ENCODE data around the gene RAB39B.

Gene RAB39B

GRCh38 chrX:155216179-155216939 lies 47.9 kb downstream of the RAB39B start, which contains the start of gene VBP1 (continued):
- TF ChIP-seq MZF1 (tag by site-specific recombination; IDR thresholded peaks at IDR 0.05; ENCODE audit: borderline replicate concordance) (no peak), KLF17 (tag by site-specific recombination; IDR thresholded peaks at IDR 0.05) (peak; percentile 50; the same call in 1 of the 2 replicates), ZBTB20 (tag by site-specific recombination; IDR thresholded peaks at IDR 0.05) (peak; percentile 78), ZNF155 (tag by site-specific recombination; IDR thresholded peaks at IDR 0.05) (no peak), ZBTB26 (tag by site-specific recombination; optimal IDR thresholded peaks at IDR 0.05) (peak; percentile 67), KLF1 (tag by site-specific recombination; IDR thresholded peaks at IDR 0.05) (peak; percentile 43; the same call in 1 of the 2 replicates), ZNF488 (tag by site-specific recombination; IDR thresholded peaks at IDR 0.05) (no peak), ZNF791 (tag by site-specific recombination; IDR thresholded peaks at IDR 0.05) (no peak), ZNF350 (tag by site-specific recombination; IDR thresholded peaks at IDR 0.05) (no peak), ZNF16 (tag by site-specific recombination; IDR thresholded peaks at IDR 0.05; ENCODE audit: low read depth) (no peak), ZNF514 (tag by site-specific recombination; IDR thresholded peaks at IDR 0.05) (no peak), ZNF354C (tag by site-specific recombination; IDR thresholded peaks at IDR 0.05; ENCODE audit: borderline replicate concordance, low read depth) (no peak), ZSCAN30 (tag by site-specific recombination; IDR thresholded peaks at IDR 0.05) (0 out of 2 replicates have a peak, but pooled peaks have one; percentile 18)

- CTCF ChIA-PET, result interaction anchor here (0.6 to 1.4 kb wide), 2 partner anchors 11 to 247 kb away, joined by 3 to 6 read pairs; no protein-coding TSS in a partner anchor
- peak overlapping the region; percentile 35; the same call in 1 of the 2 replicates for H3K27ac ChIP-seq (ENCODE audit: extremely low read depth, low read depth, low read length)
- peak overlapping the region; percentile 53 for H3K4me3 ChIP-seq (ENCODE audit: low read depth, low read length)
- H3K4me1 ChIP-seq (ENCODE audit: control insufficient read depth, insufficient read depth, low read length), result 0 out of 2 replicates have a peak, but pooled peaks cover 3% of the 10 kb centered on the region
- peaks cover 4 to 7% of the 10 kb centered on the region in 2 experiments; a peak in 2 of 3 replicates for H3K36me3 ChIP-seq (ENCODE audit: control insufficient read depth in 2 of 2, insufficient read depth in 1 of 2, low read length in 2 of 2)
- H3K9me3 ChIP-seq (ENCODE audit: control insufficient read depth, insufficient read depth, low read depth, low read length), result no peaks in the 10 kb centered on the region
- TF ChIP-seq ZNF341 (tag by site-specific recombination; IDR thresholded peaks at IDR 0.05; ENCODE audit: low read depth) (no peak), PRDM10 (tag by site-specific recombination; IDR thresholded peaks at IDR 0.05) (peak; percentile 97), ZNF830 (tag by site-specific recombination; IDR thresholded peaks at IDR 0.05; ENCODE audit: low read depth) (no peak), ZNF626 (tag by site-specific recombination; IDR thresholded peaks at IDR 0.05) (no peak), ZNF335 (tag by site-specific recombination; conservative IDR thresholded peaks at IDR 0.05) (peak; percentile 62; the same call in 1 of the 2 replicates), ZBTB48 (tag by site-specific recombination; IDR thresholded peaks at IDR 0.05) (peak; percentile 92), SCRT2 (tag by site-specific recombination; IDR thresholded peaks at IDR 0.05) (no peak), ZBTB21 (tag by site-specific recombination; IDR thresholded peaks at IDR 0.05) (no peak)
- POLR2A ChIA-PET, result interaction anchor here (0.6 to 1.7 kb wide), 4 partner anchors 20 to 460 kb away, joined by 3 to 4 read pairs (median 3); no protein-coding TSS in a partner anchor
These were observed 48.7 kb downstream of the RAB39B start for GRCh38 chrX:155215443-155216178.
